IMR-90 (cell line): ENCODE results near the gene CBX8. TPM values are rescaled to one million over a fixed set of nuclear protein-coding genes. Genes with fewer than 3 reads are reported as not detected.

ENCODE experiments used
- ATAC-seq: fragments of 200-7000 bp; cut with Tn5 transposase; 2 replicates; pipeline ENCODE4 v1.9.1; 2020; ENCODE audit warnings: low read depth, mild to moderate bottlenecking, moderate library complexity
- BruUV-seq: library from RNA; stranded (reverse); fragments of 400-500 nt; replicated peaks from 2 replicates; lab custom pipeline; 2021; lab: Mats Ljungman, UMichigan
- CTCF ChIA-PET: fragments of 300-600 bp; formaldehyde crosslinking; extraction: SDS; loops from one replicate; lab custom pipeline; 2021; ENCODE audit warnings: antibody characterized with exemption; lab: Yijun Ruan, JAX
- POLR2A ChIA-PET: fragments of 300-600 bp; sonication (Branson Sonifier 250); formaldehyde crosslinking; loops from one replicate; lab custom pipeline; 2022; ENCODE audit warnings: antibody characterized with exemption; ENCODE audit not compliant: unreplicated experiment; lab: Charles Lee
- DNase-seq: peaks from one replicate; pipeline ENCODE4 v3.0.0; 2013
- H2AFZ ChIP-seq: replicated peaks from 2 replicates; pipeline ENCODE3; 2013; ENCODE audit warnings: low read length, mild to moderate bottlenecking; ENCODE audit not compliant: poor library complexity
- H2AK5ac ChIP-seq: 2 replicates; pipeline ENCODE4 v1.6.1; 2013; ENCODE audit warnings: low read depth, low read length, inconsistent platforms
- H2AK9ac ChIP-seq: replicated peaks from 2 replicates; pipeline ENCODE3; 2013; ENCODE audit warnings: mild to moderate bottlenecking, low read depth, low read length, moderate library complexity; ENCODE audit not compliant: poor library complexity
- H2BK120ac ChIP-seq: 2 replicates; pipeline ENCODE4 v1.6.1; 2013; ENCODE audit warnings: low read depth, low read length, inconsistent platforms
- H2BK15ac ChIP-seq: 3 replicates; pipeline ENCODE4 v1.6.1; 2013; ENCODE audit warnings: low read depth, low read length, inconsistent platforms
- H2BK20ac ChIP-seq: 2 replicates; pipeline ENCODE4 v1.6.1; 2013; ENCODE audit warnings: low read depth, mild to moderate bottlenecking, inconsistent platforms, low read length, moderate library complexity
- H2BK5ac ChIP-seq: 2 replicates; pipeline ENCODE4 v1.6.1; 2013; ENCODE audit warnings: mild to moderate bottlenecking, low read depth, low read length, inconsistent platforms; ENCODE audit not compliant: poor library complexity, severe bottlenecking
- H3K14ac ChIP-seq: replicated peaks from 2 replicates; pipeline ENCODE4 v1.6.1; 2013; ENCODE audit warnings: low read depth, low read length, inconsistent platforms
- H3K18ac ChIP-seq: 2 replicates; pipeline ENCODE4 v1.6.1; 2013; ENCODE audit warnings: low read depth, low read length, control low read depth
- H3K23ac ChIP-seq: 2 replicates; pipeline ENCODE4 v1.6.1; 2013; ENCODE audit warnings: low read depth, low read length, inconsistent platforms
- H3K27ac ChIP-seq: 2 replicates; pipeline ENCODE4 v1.5.1; 2013; ENCODE audit warnings: mild to moderate bottlenecking, control low read depth, low read length; ENCODE audit not compliant: insufficient read depth
- H3K27me3 ChIP-seq: 2 replicates; pipeline ENCODE4 v1.6.1; 2013; ENCODE audit warnings: low read length; ENCODE audit not compliant: control insufficient read depth, insufficient read depth
- H3K36me3 ChIP-seq: 2 replicates; pipeline ENCODE4 v1.6.1; 2013; ENCODE audit warnings: low read length, mixed read lengths; ENCODE audit not compliant: control insufficient read depth, insufficient read depth
- H3K4ac ChIP-seq: 2 replicates; pipeline ENCODE4 v1.6.1; 2013; ENCODE audit warnings: low read depth, low read length, inconsistent platforms
- H3K4me1 ChIP-seq: 2 replicates; pipeline ENCODE4 v1.6.1; 2013; ENCODE audit warnings: low read length, mixed read lengths; ENCODE audit not compliant: control insufficient read depth, insufficient read depth
- H3K4me2 ChIP-seq: 2 replicates; pipeline ENCODE4 v1.6.1; 2013; ENCODE audit warnings: low read depth, mild to moderate bottlenecking, control low read depth, low read length, moderate library complexity
- H3K4me3 ChIP-seq: 2 replicates; pipeline ENCODE4 v1.5.1; 2013; ENCODE audit warnings: low read depth, mild to moderate bottlenecking, control low read depth, low read length, moderate library complexity; ENCODE audit not compliant: insufficient read depth
- H3K56ac ChIP-seq: 2 replicates; pipeline ENCODE4 v1.6.1; 2013; ENCODE audit warnings: low read length, inconsistent platforms; ENCODE audit not compliant: insufficient read depth; ENCODE audit errors: extremely low read depth
- H3K79me1 ChIP-seq, 2 experiments: 2 replicates each; pipeline ENCODE4 v1.6.1; 2013; ENCODE audit warnings: low read length in 2 of 2, inconsistent platforms in 1 of 2, low read depth in 1 of 2
- H3K9ac ChIP-seq: 2 replicates; pipeline ENCODE4 v1.6.1; 2013; ENCODE audit warnings: low read depth, low read length, control low read depth
- H3K9me1 ChIP-seq: 2 replicates; pipeline ENCODE4 v1.6.1; 2013; ENCODE audit warnings: low read length, inconsistent platforms; ENCODE audit not compliant: insufficient read depth
- H3K9me3 ChIP-seq: 2 replicates; pipeline ENCODE4 v1.6.1; 2013; ENCODE audit warnings: low read length; ENCODE audit not compliant: control insufficient read depth, insufficient read depth
- H4K20me1 ChIP-seq: 2 replicates; pipeline ENCODE4 v1.6.1; 2013; ENCODE audit warnings: low read length, inconsistent platforms; ENCODE audit not compliant: insufficient read depth
- H4K5ac ChIP-seq: 2 replicates; pipeline ENCODE4 v1.6.1; 2013; ENCODE audit warnings: mild to moderate bottlenecking, low read depth, low read length, control low read depth
- H4K8ac ChIP-seq, 2 experiments: 2 replicates each; pipeline ENCODE4 v1.6.1; 2013; ENCODE audit warnings: low read depth in 2 of 2, low read length in 2 of 2, control low read depth in 1 of 2, inconsistent platforms in 1 of 2
- H4K91ac ChIP-seq: 2 replicates; pipeline ENCODE4 v1.6.1; 2013; ENCODE audit warnings: low read depth, low read length, inconsistent platforms; ENCODE audit not compliant: insufficient read depth
- BHLHE40 ChIP-seq: fragments of 150-350 bp; IDR thresholded peaks from 2 replicates; pipeline ENCODE4 v1.6.1; 2016; ENCODE audit warnings: mild to moderate bottlenecking, low read depth, low read length
- CEBPB ChIP-seq: IDR thresholded peaks from 2 replicates; pipeline ENCODE4 v1.6.1; 2012; ENCODE audit warnings: low read depth, low read length, improper control_type of control experiment
- CHD1 ChIP-seq: IDR thresholded peaks from 2 replicates; pipeline ENCODE4 v1.6.1; 2012; ENCODE audit warnings: low read depth, low read length, improper control_type of control experiment
- MAFK ChIP-seq: IDR thresholded peaks from 2 replicates; pipeline ENCODE4 v1.6.1; 2012; ENCODE audit warnings: low read depth, low read length, improper control_type of control experiment
- MXI1 ChIP-seq: IDR thresholded peaks from 2 replicates; pipeline ENCODE4 v1.6.1; 2012; ENCODE audit warnings: low read depth, mild to moderate bottlenecking, low read length, moderate library complexity, borderline replicate concordance
- POLR2A ChIP-seq: IDR thresholded peaks from 2 replicates; pipeline ENCODE4 v1.6.1; 2012; ENCODE audit warnings: mild to moderate bottlenecking, low read depth, low read length
- RAD21 ChIP-seq: IDR thresholded peaks from 2 replicates; pipeline ENCODE4 v1.6.1; 2012; ENCODE audit warnings: low read length, improper control_type of control experiment
- RCOR1 ChIP-seq: IDR thresholded peaks from 2 replicates; pipeline ENCODE4 v1.6.1; 2012; ENCODE audit warnings: mild to moderate bottlenecking, low read length, improper control_type of control experiment; ENCODE audit not compliant: insufficient replicate concordance
- SMC3 ChIP-seq: fragments of 150-350 bp; IDR thresholded peaks from 2 replicates; pipeline ENCODE4 v1.6.1; 2016; ENCODE audit warnings: low read depth, mild to moderate bottlenecking, antibody characterized with exemption, low read length, moderate library complexity
- WGBS, 2 experiments: methylation state at CpG; one replicate each; pipeline versions ENCODE4 v1.1.5 to v1.1.7; 2013; ENCODE audit warnings: missing lambda C conversion rate in 2 of 2; ENCODE audit not compliant: insufficient read length in 1 of 2; ENCODE audit errors: extremely low coverage in 2 of 2; 5-methylcytosine and 5-hydroxymethylcytosine counted together
- dilution Hi-C: fragments of 300-500 bp; cut with HindIII; formaldehyde crosslinking; loops from one replicate; pipeline ENCODE4 v1.14.3; 2018; ENCODE audit warnings: low sequenced_read_pairs; ENCODE audit not compliant: unreplicated experiment
- in situ Hi-C: fragments of 300-500 bp; cut with MboI; formaldehyde crosslinking; loops from 3 replicates; pipeline ENCODE4 v1.14.3; 2019; ENCODE audit warnings: low sequenced_read_pairs, inconsistent platforms, mixed read lengths
- intact Hi-C: fragments of 100-400 bp; cut with micrococcal nuclease; formaldehyde crosslinking; loops from 2 replicates; pipeline ENCODE4 v1.10.0; 2022
- polyA plus RNA-seq, 3 experiments: library from polyadenylated mRNA; depleted of rRNA; stranded (reverse); fragments of >200 nt; gene quantifications; 2 replicates each; pipeline ENCODE4 v1.2.3, GENCODE V29; 2012; ENCODE audit warnings: low replicate concordance in 1 of 3
- total RNA-seq: library from RNA; depleted of rRNA; stranded (reverse); fragments of >200 nt; gene quantifications from 2 replicates; pipeline ENCODE4 v1.2.3, GENCODE V29; 2012
- TF ChIP-seq, protein P1 (sequence below): fragments of 150-350 bp; IDR thresholded peaks from 2 replicates; pipeline ENCODE4 v1.6.1; 2017; ENCODE audit warnings: mild to moderate bottlenecking, antibody characterized with exemption, low read length, low read depth
- TF ChIP-seq, protein P2 (sequence below): fragments of 150-350 bp; IDR thresholded peaks from 2 replicates; pipeline ENCODE4 v1.6.1; 2016; ENCODE audit warnings: low read depth, mild to moderate bottlenecking, low read length, moderate library complexity, borderline replicate concordance
- TF ChIP-seq, protein P3 (sequence below): conservative IDR thresholded peaks from 2 replicates; pipeline ENCODE4 v1.5.1; 2012; ENCODE audit warnings: mild to moderate bottlenecking, low read depth, low read length, improper control_type of control experiment

The CBX8 gene
- total and polyA plus RNA-seq, 2 of the 4 experiments (the other 2 are of a cell fraction) = 3.2 to 5.4 TPM

DNA sequence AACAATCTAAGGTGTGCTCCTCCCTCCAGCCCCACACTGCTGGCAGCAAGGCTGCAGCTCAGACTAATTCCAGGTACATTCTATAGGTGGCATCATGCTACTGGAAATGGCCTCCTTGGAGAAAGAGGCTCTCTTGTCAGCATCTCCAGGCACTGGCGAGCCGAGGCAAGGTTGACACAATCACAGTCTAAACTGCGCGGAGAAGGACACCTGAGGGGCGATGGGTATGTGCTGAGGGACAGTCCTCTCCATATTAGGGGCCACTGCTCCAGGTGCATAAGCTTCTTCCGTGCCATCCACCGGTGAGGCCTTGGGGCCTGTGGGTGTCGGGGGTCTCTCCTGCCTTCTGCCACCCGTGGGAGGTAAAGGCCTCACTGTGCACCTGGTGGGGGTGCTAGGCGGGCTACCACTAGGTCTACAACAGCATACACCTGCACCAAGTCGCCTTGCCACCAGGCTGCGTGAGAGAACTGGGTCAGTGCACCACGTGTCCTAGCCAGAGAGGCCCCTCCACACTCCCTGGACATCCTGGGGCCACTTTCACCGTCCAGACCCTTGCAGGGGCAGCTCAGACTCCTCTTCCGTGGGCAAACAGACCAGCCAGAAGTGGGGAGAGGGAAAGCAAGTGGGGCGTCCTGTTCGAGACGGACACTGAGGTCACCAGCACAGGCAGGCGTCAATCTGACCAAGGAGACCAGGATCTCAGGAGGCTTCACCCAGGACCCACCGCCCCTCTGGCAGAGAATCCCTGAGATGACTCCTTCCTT, 12.1 kb upstream of the CBX8 start:
- in situ Hi-C loops = no loop called here

More for the DNA sequence above, 12.1 kb upstream of the CBX8 start:
- Histone ChIP-seq H3K9me1 (no peaks in the 10 kb centered on the region), H4K5ac (no peak overlapping the region), H3K4ac (no peak overlapping the region), H3K56ac (no peak overlapping the region), H2BK15ac (no peak overlapping the region), H2BK20ac (no peak overlapping the region), H3K23ac (no peak overlapping the region), H3K9me3 (peaks cover 1% of the 10 kb centered on the region; the same call in 1 of the 2 replicates), H4K20me1 (peaks cover 4% of the 10 kb centered on the region; the same call in 1 of the 2 replicates), H2BK5ac (no peak overlapping the region), H3K14ac (no peak overlapping the region), H2AK5ac (peak overlapping the region; percentile 58), H3K18ac (no peak overlapping the region), H4K8ac (no peak overlapping the region), H3K27ac (no peak overlapping the region), H2BK120ac (no peak overlapping the region), H3K36me3 (no peaks in the 10 kb centered on the region), H3K4me1 (peaks cover 12% of the 10 kb centered on the region), H2AK9ac (no peak overlapping the region), H3K79me1 (no peaks in the 10 kb centered on the region), H3K9ac (no peak overlapping the region), H3K4me3 (no peak overlapping the region), H2AFZ (peak overlapping the region; percentile 4), H4K91ac (no peak overlapping the region), H3K4me2 (no peak overlapping the region), H3K27me3 (peaks cover 91% of the 10 kb centered on the region)
- ATAC-seq (no peak), DNase-seq (no peak)
- dilution Hi-C loops = no loop called here
- 20% methylated on average over 5 of the region's 20 CpGs; no CpG with 5 or more reads in 1 of the 2 experiments for WGBS, 2 experiments
- POLR2A ChIA-PET = no interaction called here
- BruUV-seq = no TSS peak
- TF ChIP-seq BHLHE40 = no peak
- TF ChIP-seq, protein P1, sequence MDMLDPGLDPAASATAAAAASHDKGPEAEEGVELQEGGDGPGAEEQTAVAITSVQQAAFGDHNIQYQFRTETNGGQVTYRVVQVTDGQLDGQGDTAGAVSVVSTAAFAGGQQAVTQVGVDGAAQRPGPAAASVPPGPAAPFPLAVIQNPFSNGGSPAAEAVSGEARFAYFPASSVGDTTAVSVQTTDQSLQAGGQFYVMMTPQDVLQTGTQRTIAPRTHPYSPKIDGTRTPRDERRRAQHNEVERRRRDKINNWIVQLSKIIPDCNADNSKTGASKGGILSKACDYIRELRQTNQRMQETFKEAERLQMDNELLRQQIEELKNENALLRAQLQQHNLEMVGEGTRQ = no peak
- TF ChIP-seq, protein P2, sequence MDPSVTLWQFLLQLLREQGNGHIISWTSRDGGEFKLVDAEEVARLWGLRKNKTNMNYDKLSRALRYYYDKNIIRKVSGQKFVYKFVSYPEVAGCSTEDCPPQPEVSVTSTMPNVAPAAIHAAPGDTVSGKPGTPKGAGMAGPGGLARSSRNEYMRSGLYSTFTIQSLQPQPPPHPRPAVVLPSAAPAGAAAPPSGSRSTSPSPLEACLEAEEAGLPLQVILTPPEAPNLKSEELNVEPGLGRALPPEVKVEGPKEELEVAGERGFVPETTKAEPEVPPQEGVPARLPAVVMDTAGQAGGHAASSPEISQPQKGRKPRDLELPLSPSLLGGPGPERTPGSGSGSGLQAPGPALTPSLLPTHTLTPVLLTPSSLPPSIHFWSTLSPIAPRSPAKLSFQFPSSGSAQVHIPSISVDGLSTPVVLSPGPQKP = no peak
- peak; percentile 14; the same call in 1 of the 2 replicates for TF ChIP-seq SMC3
- no peak for TF ChIP-seq MAFK
- TF ChIP-seq CEBPB = no peak
- TF ChIP-seq MXI1 = no peak
- no peak for TF ChIP-seq RCOR1
- no peak for TF ChIP-seq CHD1
- no peak for TF ChIP-seq POLR2A
- peak; percentile 43; the same call in 1 of the 2 replicates for TF ChIP-seq RAD21
- TF ChIP-seq, protein P3, sequence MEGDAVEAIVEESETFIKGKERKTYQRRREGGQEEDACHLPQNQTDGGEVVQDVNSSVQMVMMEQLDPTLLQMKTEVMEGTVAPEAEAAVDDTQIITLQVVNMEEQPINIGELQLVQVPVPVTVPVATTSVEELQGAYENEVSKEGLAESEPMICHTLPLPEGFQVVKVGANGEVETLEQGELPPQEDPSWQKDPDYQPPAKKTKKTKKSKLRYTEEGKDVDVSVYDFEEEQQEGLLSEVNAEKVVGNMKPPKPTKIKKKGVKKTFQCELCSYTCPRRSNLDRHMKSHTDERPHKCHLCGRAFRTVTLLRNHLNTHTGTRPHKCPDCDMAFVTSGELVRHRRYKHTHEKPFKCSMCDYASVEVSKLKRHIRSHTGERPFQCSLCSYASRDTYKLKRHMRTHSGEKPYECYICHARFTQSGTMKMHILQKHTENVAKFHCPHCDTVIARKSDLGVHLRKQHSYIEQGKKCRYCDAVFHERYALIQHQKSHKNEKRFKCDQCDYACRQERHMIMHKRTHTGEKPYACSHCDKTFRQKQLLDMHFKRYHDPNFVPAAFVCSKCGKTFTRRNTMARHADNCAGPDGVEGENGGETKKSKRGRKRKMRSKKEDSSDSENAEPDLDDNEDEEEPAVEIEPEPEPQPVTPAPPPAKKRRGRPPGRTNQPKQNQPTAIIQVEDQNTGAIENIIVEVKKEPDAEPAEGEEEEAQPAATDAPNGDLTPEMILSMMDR = peak; percentile 31
- CTCF ChIA-PET = no interaction called here
- intact Hi-C loops = no loop called here
